Amniotic epithelial cell (primary cell): ENCODE measurements around the gene MCAM.
A peak's percentile ranks its signal among the peaks of the same experiment; 100 is the strongest.

ENCODE experiments used
- DNase-seq: peaks from one replicate; pipeline ENCODE4 v3.0.0-alpha.2; 2010; ENCODE audit warnings: low read depth

Gene MCAM, protein sequence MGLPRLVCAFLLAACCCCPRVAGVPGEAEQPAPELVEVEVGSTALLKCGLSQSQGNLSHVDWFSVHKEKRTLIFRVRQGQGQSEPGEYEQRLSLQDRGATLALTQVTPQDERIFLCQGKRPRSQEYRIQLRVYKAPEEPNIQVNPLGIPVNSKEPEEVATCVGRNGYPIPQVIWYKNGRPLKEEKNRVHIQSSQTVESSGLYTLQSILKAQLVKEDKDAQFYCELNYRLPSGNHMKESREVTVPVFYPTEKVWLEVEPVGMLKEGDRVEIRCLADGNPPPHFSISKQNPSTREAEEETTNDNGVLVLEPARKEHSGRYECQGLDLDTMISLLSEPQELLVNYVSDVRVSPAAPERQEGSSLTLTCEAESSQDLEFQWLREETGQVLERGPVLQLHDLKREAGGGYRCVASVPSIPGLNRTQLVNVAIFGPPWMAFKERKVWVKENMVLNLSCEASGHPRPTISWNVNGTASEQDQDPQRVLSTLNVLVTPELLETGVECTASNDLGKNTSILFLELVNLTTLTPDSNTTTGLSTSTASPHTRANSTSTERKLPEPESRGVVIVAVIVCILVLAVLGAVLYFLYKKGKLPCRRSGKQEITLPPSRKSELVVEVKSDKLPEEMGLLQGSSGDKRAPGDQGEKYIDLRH

DNA sequence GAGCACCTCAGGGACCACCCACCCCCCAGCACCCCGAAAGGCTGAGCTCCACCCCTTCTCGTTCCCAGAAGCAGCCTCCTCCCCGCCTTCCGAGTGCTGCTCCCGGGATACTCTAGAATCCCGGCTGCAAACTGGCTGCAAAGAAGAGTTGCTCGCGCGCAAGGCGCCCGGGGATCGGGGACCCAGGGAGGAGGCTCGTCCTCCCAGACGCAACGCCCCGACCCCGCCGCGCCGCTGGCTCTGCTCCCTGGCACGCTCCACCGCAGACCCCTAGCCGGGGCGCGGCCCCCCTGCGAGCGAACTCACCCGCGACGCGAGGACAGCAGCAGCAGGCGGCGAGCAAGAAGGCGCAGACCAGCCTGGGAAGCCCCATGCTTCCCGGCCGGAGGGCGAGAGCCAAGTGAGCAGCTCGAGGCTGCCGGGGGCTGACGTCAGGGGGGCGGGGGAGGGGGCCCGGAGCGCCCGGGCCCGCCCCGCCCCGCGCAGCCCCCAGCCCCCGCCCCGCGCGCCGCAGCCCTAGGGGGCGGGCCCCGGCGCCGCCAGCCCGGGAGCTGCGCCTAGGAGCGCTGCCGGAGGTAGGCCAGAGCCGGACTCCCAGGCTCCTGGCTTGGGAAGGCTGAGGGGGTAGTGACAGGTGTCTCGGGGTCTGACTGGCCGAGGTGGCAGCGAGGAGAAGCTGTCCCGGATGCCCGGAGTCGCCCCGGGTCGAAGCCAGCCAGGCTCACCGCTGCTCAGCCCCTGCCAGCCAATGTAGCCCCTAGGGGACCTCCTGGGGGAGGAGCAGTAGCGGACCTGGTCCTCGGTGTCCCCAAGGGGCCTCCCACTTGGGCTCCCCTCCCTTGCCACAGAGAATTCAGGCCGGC is at the start of gene MCAM:
TSS of gene MCAM (minus strand) at position 402 of the 863 bp plus-strand sequence. CDS start at position 373, 29 bp downstream.
- peak; percentile 54 for DNase-seq

GRCh38 chr11:119365071-119365591 is 48.2 kb upstream of the MCAM start:
- peak; percentile 51 for DNase-seq

DNA sequence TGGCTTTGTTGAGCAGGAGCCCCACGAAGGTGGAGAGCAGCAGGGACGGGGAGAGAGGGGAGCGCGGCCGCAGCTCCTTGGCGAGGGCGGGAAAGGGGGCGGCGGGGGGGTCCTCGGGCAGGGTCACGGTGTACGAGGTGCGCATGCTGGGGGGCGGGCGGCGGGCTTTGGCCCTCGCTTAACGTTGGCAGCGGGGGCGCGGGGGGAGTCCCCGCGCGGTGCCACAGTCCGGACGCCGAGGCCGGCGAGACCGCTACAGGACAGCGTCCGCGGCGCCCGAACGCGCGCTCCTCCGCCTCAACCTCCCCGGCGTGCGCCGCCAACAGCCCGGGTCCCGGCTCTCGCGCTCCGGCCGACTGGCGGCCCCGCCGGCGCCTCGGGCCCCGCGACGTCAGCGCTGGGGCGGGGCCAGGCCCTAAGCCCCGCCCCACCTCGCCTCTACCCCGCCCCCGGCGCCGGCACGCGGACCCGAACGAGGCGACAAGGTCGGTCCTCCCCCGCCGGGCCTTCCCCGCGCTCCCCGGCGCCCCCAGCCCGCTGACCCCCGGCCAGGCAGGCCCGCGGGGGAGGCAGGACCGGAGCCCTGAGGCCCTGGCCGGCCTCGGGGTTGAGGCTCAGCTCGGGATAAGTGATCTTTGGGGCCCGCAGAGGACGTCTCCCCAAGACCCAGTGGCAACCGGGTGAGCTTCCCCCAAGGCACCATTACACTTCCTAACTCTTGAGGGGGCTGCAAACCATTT is 47.1 kb upstream of the MCAM start:
- DNase-seq = peak; percentile 37

GRCh38 chr11:119363081-119363850 is 46.3 kb upstream of the MCAM start:
- DNase-seq = no peak

DNA sequence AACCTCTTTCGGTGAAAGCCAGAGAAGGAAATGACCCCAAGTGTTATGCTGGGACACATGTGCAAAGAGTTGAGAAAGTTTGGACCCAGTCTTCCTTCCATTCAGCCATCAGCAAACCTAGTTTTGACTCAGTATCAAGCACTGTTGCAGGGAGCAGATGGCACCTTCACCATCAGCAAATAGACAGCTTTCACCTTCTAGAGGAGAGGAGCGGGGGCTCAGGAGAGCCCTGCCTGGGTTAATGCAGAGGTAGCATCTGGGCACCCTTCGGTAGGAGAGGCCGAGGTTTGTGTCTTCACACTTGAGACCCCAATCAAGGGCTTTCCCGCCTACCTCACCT is 45.8 kb upstream of the MCAM start:
- DNase-seq = no peak

- no peak for DNase-seq
Measured at GRCh38 chr11:119361941-119362725, 45.2 kb upstream of the MCAM start.

DNA sequence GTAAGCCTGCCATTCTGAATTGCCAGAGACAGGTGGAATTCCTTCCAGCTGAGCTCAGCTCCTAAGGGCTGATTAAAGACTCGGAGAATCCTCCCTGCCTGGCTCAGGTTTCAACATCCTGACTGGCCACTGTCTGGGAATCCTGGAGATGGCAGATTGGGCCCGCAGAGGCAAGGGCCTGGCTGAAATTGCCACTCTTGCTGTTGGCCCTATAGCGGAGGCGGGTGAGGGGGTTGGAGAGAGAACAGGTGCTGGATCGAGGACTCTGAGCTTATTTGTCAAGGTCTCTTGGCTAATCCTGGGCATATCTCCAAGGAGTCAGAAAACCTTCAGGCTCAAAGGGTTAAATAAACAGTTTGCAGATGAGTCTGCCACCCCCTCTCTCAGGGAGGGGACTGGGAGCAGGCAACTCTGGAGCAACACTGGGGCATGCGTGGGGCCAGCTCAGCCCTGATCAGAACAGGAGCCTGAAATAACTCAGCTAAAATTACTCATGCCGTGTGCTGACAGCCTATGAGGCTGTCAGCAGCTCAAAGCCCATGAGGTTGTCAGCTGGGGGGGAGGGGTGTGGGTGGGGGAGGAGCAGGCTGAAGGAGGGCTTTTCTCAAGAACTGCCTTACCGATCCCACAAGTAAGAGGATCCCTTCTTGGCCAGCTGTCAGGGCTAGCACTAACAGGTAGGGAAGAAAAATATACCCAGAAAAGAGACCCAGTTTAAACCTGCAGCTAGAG is 44.3 kb upstream of the MCAM start:
- peak; percentile 97 for DNase-seq

GRCh38 chr11:119359365-119360214 is 42.7 kb upstream of the MCAM start:
- no peak for DNase-seq

DNA sequence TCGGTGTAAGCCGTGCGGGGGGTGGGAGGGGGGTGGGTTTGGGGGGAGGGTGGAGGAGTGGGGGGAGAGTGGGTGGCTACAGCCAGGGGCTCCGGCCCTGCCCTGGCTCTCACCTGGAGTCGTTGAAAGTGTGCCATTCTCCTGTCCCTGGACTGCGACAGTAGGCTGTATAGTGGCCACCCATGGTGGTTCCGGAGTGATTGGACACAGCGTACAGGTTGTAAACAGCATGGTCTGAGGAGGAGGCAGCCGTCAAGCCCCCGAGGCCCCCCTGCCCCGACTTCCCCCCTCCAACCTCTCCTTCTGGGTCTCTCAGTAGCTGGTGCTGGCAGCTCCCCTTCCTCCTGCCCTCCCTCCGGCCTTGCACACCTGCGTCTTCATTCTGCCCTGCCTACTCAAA is 40.1 kb upstream of the MCAM start:
- DNase-seq = no peak

DNA sequence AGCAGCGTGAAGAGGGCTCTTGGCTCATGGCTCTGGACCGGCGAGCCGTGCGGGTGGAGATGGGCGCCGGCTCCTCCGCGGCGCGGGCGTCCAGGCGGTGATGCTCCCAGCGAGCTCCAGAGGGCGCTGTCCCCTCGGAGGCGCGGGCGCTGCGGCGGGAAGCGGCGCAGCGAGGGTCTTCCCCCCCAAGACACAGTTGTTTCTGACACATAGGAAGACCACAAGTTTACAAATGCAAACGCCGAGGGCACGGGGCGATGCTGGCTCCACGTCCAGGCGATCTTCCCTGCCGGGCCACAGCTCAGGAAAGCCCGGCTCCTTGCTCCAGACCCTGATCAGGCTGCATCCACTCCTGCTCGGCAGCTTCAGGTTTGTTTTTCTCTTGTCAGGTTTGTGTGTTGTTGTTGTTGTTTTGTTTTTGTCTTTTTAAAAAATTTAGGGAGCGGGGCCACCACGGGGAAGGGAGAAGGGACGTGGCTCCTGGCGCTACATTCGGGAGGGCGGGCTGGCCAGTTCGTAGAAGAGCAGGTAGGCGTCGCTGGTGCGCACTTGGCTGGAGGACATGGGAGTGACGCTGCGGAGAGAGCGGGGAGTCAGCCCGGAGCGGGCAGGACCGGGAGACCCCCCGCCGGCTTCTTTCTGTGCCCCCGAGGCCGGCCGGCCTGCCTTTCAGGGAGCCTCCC is 39.6 kb upstream of the MCAM start:
- DNase-seq = peak; percentile 59

DNA sequence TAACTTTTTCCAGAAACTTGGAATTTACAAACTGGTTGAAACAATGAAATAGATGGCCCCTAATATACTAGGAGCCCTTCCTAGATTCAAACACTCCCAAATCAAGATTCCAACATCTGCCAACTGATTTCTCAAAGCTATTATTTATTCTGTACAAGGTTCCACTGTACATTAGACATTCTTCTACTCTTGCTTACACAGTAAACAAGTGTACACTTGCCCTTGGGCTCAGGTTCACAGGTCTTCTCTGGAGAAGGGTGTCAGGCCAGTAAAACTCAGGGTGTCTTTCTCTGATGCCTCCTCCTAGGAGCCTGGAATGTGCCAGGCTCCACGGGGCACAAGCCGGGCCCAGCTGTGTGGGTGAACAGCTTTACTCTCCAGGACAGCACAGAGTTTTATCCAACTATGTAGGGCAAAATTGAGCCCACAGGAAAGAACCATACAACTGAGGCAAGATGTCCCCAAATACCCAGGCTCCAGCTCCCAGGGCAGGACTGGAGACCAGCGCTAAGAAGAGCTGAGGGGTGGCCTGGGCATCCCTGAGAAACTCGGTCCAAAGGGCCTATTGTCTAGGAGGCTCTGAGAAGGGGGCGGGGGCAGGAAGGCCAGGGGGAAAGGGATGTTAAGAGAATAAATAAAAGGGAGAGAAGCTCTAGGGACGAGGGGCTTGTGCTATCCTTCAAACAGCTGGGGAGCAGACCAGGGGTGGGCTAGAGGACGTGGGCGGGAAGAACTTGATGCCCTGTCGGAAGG is 38.3 kb upstream of the MCAM start:
- DNase-seq = no peak

- DNase-seq = peak; percentile 88
Measured at GRCh38 chr11:119352857-119353260, 35.9 kb upstream of the MCAM start.

- no peak for DNase-seq
Measured at GRCh38 chr11:119351232-119351631, 34.3 kb upstream of the MCAM start.

- DNase-seq = no peak
Measured at GRCh38 chr11:119350302-119350701, 33.4 kb upstream of the MCAM start.

DNA sequence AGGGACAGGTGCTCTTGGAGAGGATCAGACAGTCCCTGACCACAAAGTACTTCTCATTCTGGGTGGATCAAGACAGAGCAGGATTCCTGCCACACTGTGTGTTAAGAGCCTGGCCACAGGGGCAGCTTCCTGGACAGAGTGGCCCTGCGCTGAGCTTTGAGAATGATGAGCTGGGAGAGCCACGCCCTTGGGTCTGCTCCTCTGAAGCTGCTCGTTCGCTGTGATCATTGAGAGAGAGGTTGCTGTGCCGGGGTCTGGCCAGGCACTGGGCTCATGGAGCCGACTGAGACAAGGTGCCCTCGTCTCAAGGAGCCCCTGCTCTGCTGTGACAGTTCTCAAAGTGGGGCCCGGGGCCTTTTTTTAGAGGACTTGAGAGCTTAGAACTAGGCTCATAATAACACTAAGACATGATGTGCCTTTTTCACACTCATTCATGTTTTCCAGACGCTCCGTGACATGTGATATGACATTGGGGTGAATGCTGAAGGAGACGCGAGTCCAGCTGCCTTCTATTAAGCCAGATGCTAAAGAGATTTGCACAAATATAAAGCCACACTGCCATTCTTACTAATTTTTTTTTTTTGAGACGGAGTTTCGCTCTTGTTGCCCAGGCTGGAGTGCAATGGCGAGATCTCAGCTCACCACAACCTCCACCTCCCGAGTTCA is 31.1 kb upstream of the MCAM start:
- no peak for DNase-seq

GRCh38 chr11:119347242-119347641 is 30.3 kb upstream of the MCAM start:
- DNase-seq = no peak

- DNase-seq = no peak
Measured at GRCh38 chr11:119346605-119347004, 29.7 kb upstream of the MCAM start, which contains the start of gene MFRP. MFRP (minus strand) TSS chr11:119346705; CDS start chr11:119346513, 192 bp downstream.
